A549 (cell line): Measurements from ENCODE around the gene ELMOD2.

Source experiments
- POLR2A ChIP-seq: IDR thresholded peaks from 2 replicates; pipeline ENCODE4 v1.6.1; 2012; ENCODE audit warnings: mild to moderate bottlenecking, low read length
- RAD21 ChIP-seq, 2 experiments: fragments of >200 bp in 1 of 2; sonication (Bioruptor Twin) in 1 of 2; formaldehyde crosslinking in 1 of 2; IDR thresholded peaks in 1 of 2; conservative IDR thresholded peaks in 1 of 2; 2 replicates in 1 of 2; 3 replicates in 1 of 2; pipeline ENCODE4 v1.6.1; 2012 to 2018; ENCODE audit warnings: inconsistent platforms in 1 of 2

GRCh38 chr4:140557831-140558435, 34.0 kb downstream of the ELMOD2 start:
- TF ChIP-seq RAD21 (conservative IDR thresholded peaks at IDR 0.05 in 1 of 2, IDR thresholded peaks at IDR 0.05 in 1 of 2) (no peak), POLR2A (no peak)
